H9 (cell line): Measurements from ENCODE around the gene SYNE3. TPM values are rescaled to one million over a fixed set of nuclear protein-coding genes. Genes with fewer than 3 reads are reported as not detected.
"Not testable (repeated sequence)": the region's sequence is repeated elsewhere in the genome, so short reads cannot be mapped to it uniquely, and the experiment has no call there.

Experiments used
- DNase-seq: peaks from one replicate; pipeline ENCODE4 v3.0.0-alpha.2; 2017
- H2AFZ ChIP-seq: one replicate; pipeline ENCODE4 v1.6.1; 2013; ENCODE audit warnings: mild to moderate bottlenecking, low read length, control low read depth, moderate library complexity
- H2AK5ac ChIP-seq: 2 replicates; pipeline ENCODE4 v1.6.1; 2013; ENCODE audit warnings: low read length, control low read depth, mixed read lengths; ENCODE audit not compliant: insufficient read length
- H2BK120ac ChIP-seq: one replicate; pipeline ENCODE4 v1.6.1; 2013; ENCODE audit warnings: low read depth, mild to moderate bottlenecking, low read length, control low read depth, inconsistent platforms; ENCODE audit not compliant: poor library complexity, severe bottlenecking
- H2BK12ac ChIP-seq: 2 replicates; pipeline ENCODE4 v1.6.1; 2013; ENCODE audit warnings: low read length, control low read depth, mixed read lengths, low read depth; ENCODE audit not compliant: insufficient read length
- H2BK15ac ChIP-seq: 2 replicates; pipeline ENCODE4 v1.6.1; 2013; ENCODE audit warnings: low read depth, low read length, control low read depth
- H2BK20ac ChIP-seq: one replicate; pipeline ENCODE4 v1.6.1; 2013; ENCODE audit warnings: low read depth, mild to moderate bottlenecking, low read length, control low read depth, inconsistent platforms; ENCODE audit not compliant: poor library complexity, severe bottlenecking
- H2BK5ac ChIP-seq: 2 replicates; pipeline ENCODE4 v1.6.1; 2013; ENCODE audit warnings: low read length, control low read depth, mixed read lengths; ENCODE audit not compliant: insufficient read length
- H3K14ac ChIP-seq: 2 replicates; pipeline ENCODE4 v1.6.1; 2013; ENCODE audit warnings: low read length, control low read depth; ENCODE audit not compliant: insufficient read depth
- H3K18ac ChIP-seq: 2 replicates; pipeline ENCODE4 v1.6.1; 2013; ENCODE audit warnings: low read depth, mild to moderate bottlenecking, mixed read lengths, low read length, control low read depth; ENCODE audit not compliant: insufficient read length
- H3K23ac ChIP-seq: 2 replicates; pipeline ENCODE4 v1.6.1; 2013; ENCODE audit warnings: low read length, control low read depth, mixed read lengths, low read depth; ENCODE audit not compliant: insufficient read length
- H3K23me2 ChIP-seq: 2 replicates; pipeline ENCODE4 v1.6.1; 2013; ENCODE audit warnings: low read depth, mild to moderate bottlenecking, mixed read lengths, low read length, control low read depth; ENCODE audit not compliant: insufficient read length, poor library complexity, severe bottlenecking
- H3K27ac ChIP-seq: 2 replicates; pipeline ENCODE4 v1.5.1; 2013; ENCODE audit warnings: low read length, control low read depth, mixed read lengths, low read depth; ENCODE audit not compliant: insufficient read length
- H3K27me3 ChIP-seq: 2 replicates; pipeline ENCODE4 v1.6.1; 2013; ENCODE audit warnings: low read length, control low read depth, inconsistent platforms; ENCODE audit not compliant: insufficient read depth
- H3K4ac ChIP-seq: 2 replicates; pipeline ENCODE4 v1.6.1; 2013; ENCODE audit warnings: low read depth, mild to moderate bottlenecking, control low read depth, inconsistent platforms, low read length, moderate library complexity
- H3K4me1 ChIP-seq: 2 replicates; pipeline ENCODE4 v1.6.1; 2013; ENCODE audit warnings: low read length, control low read depth, inconsistent platforms; ENCODE audit not compliant: insufficient read depth
- H3K4me2 ChIP-seq: 2 replicates; pipeline ENCODE4 v1.6.1; 2013; ENCODE audit warnings: low read length, control low read depth, mixed read lengths; ENCODE audit not compliant: insufficient read length, insufficient read depth
- H3K56ac ChIP-seq: 2 replicates; pipeline ENCODE4 v1.6.1; 2013; ENCODE audit warnings: low read depth, mild to moderate bottlenecking, mixed read lengths, low read length, control low read depth; ENCODE audit not compliant: insufficient read length
- H3K79me1 ChIP-seq: 2 replicates; pipeline ENCODE4 v1.6.1; 2013; ENCODE audit warnings: low read depth, mild to moderate bottlenecking, moderate library complexity, low read length, control low read depth, inconsistent platforms; ENCODE audit not compliant: insufficient read depth, poor library complexity, severe bottlenecking
- H3K79me2 ChIP-seq: 2 replicates; pipeline ENCODE4 v1.6.1; 2013; ENCODE audit warnings: low read length, control low read depth, inconsistent platforms; ENCODE audit not compliant: insufficient read depth
- H3K9ac ChIP-seq: 2 replicates; pipeline ENCODE4 v1.6.1; 2013; ENCODE audit warnings: low read length, control low read depth, mixed read lengths; ENCODE audit not compliant: insufficient read length; ENCODE audit errors: extremely low read depth
- H3K9me3 ChIP-seq: one replicate; pipeline ENCODE4 v1.6.1; 2013; ENCODE audit warnings: low read depth, low read length, inconsistent platforms; ENCODE audit not compliant: control insufficient read depth
- H3T11ph ChIP-seq: one replicate; pipeline ENCODE4 v1.6.1; 2013; ENCODE audit warnings: mild to moderate bottlenecking, low read length, control low read depth, inconsistent platforms
- H4K20me1 ChIP-seq: one replicate; pipeline ENCODE4 v1.6.1; 2013; ENCODE audit not compliant: control insufficient read depth, insufficient read length, insufficient read depth
- H4K5ac ChIP-seq: 2 replicates; pipeline ENCODE4 v1.6.1; 2013; ENCODE audit warnings: low read depth, mild to moderate bottlenecking, mixed read lengths, low read length, control low read depth; ENCODE audit not compliant: insufficient read length
- H4K8ac ChIP-seq: replicated peaks from 2 replicates; pipeline ENCODE4 v1.6.1; 2013; ENCODE audit warnings: low read length, control low read depth, mixed read lengths, low read depth; ENCODE audit not compliant: insufficient read length
- H4K91ac ChIP-seq: 2 replicates; pipeline ENCODE4 v1.6.1; 2013; ENCODE audit warnings: low read depth, mild to moderate bottlenecking, moderate library complexity, mixed read lengths, low read length, control low read depth; ENCODE audit not compliant: insufficient read length
- H3K27ac Mint-ChIP-seq, 3 experiments: 2 replicates in 2 of 3; 3 replicates in 1 of 3; pipeline ENCODE4 v1.8.0; 2020 to 2021; ENCODE audit warnings: mixed read lengths in 3 of 3, mild to moderate bottlenecking in 1 of 3, moderate library complexity in 1 of 3
- H3K27me3 Mint-ChIP-seq: 2 replicates; pipeline ENCODE4 v1.8.0; 2021; ENCODE audit warnings: low read depth, mild to moderate bottlenecking, moderate library complexity, mixed read lengths
- H3K36me3 Mint-ChIP-seq, 3 experiments: 2 replicates in 2 of 3; 3 replicates in 1 of 3; pipeline ENCODE4 v1.8.0; 2020 to 2021; ENCODE audit warnings: low read depth in 3 of 3, mixed read lengths in 3 of 3; ENCODE audit not compliant: insufficient read depth in 1 of 3
- H3K4me1 Mint-ChIP-seq, 2 experiments: 2 replicates each; pipeline ENCODE4 v1.8.0; 2020; ENCODE audit warnings: mixed read lengths in 2 of 2
- H3K4me3 Mint-ChIP-seq, 2 experiments: 2 replicates in 1 of 2; 3 replicates in 1 of 2; pipeline ENCODE4 v1.8.0; 2020 to 2021; ENCODE audit warnings: mild to moderate bottlenecking in 2 of 2, mixed read lengths in 2 of 2, moderate library complexity in 1 of 2
- H3K9me3 Mint-ChIP-seq, 2 experiments: 2 replicates in 1 of 2; 3 replicates in 1 of 2; pipeline ENCODE4 v1.8.0; 2020; ENCODE audit warnings: mild to moderate bottlenecking in 2 of 2, mixed read lengths in 2 of 2, moderate library complexity in 1 of 2
- CTCF ChIP-seq: fragments of 200-600 bp; sonication (generic); conservative IDR thresholded peaks from 3 replicates; pipeline ENCODE4 v1.8.0; 2021; ENCODE audit warnings: antibody characterized with exemption, mild to moderate bottlenecking
- WGBS: extraction: QIAGEN DNeasy Blood & Tissue Kit; methylation state at CpG from one replicate; pipeline ENCODE4 v1.1.7; 2013; ENCODE audit warnings: missing lambda C conversion rate, low lambda C conversion rate, mixed read lengths; ENCODE audit not compliant: insufficient read length; ENCODE audit errors: extremely low coverage; 5-methylcytosine and 5-hydroxymethylcytosine counted together
- total RNA-seq: library from RNA; stranded (reverse); gene quantifications from 2 replicates; pipeline ENCODE4 v1.2.1, GENCODE V29; 2021

SYNE3 gene
- total RNA-seq, 1 experiment from 2014 or later = 0.11 TPM

GRCh38 chr14:95510804-95511203 is 5.6 kb downstream of the SYNE3 start:
- Histone ChIP-seq H2BK12ac (no peak overlapping the region), H2BK20ac (no peak overlapping the region), H3K56ac (no peak overlapping the region), H2BK5ac (no peak overlapping the region), H3K9me3 (no peaks in the 10 kb centered on the region), H3K4me1 (no peaks in the 10 kb centered on the region), H3K14ac (no peak overlapping the region), H3K27ac (no peak overlapping the region), H4K5ac (no peak overlapping the region), H3K18ac (no peak overlapping the region), H3T11ph (no peak overlapping the region), H4K20me1 (no peaks in the 10 kb centered on the region), H3K9ac (no peak overlapping the region), H3K27me3 (peaks cover 6% of the 10 kb centered on the region), H4K8ac (no peak overlapping the region), H2AK5ac (no peak overlapping the region), H3K23me2 (no peaks in the 10 kb centered on the region), H3K79me2 (no peaks in the 10 kb centered on the region), H3K4me2 (no peak overlapping the region), H3K23ac (no peak overlapping the region), H2BK120ac (no peak overlapping the region), H3K4ac (no peak overlapping the region), H2BK15ac (no peak overlapping the region), H2AFZ (no peak overlapping the region), H3K79me1 (no peaks in the 10 kb centered on the region), H4K91ac (no peak overlapping the region)
- DNase-seq = no peak
- peaks cover 25% of the 10 kb centered on the region for H3K27me3 Mint-ChIP-seq
- no peak overlapping the region for H3K27ac Mint-ChIP-seq
- no peaks in the 10 kb centered on the region for H3K9me3 Mint-ChIP-seq
- H3K36me3 Mint-ChIP-seq = no peaks in the 10 kb centered on the region
- no peak for TF ChIP-seq CTCF
- WGBS = no CpG with 5 or more reads among the region's 5 CpGs
- H3K4me1 Mint-ChIP-seq = peaks cover 6 to 8% of the 10 kb centered on the region in 2 experiments
- no peak overlapping the region for H3K4me3 Mint-ChIP-seq

GRCh38 chr14:95510344-95510743 is 6.1 kb downstream of the SYNE3 start:
- not testable (repeated sequence) for H2AK5ac ChIP-seq, H3K9me3 ChIP-seq, H4K20me1 ChIP-seq, H3K9ac ChIP-seq, H4K5ac ChIP-seq, H3K23me2 ChIP-seq, H3K4me2 ChIP-seq, H3K27ac Mint-ChIP-seq, H2AFZ ChIP-seq, H3K23ac ChIP-seq, H2BK12ac ChIP-seq, H3K14ac ChIP-seq, H2BK20ac ChIP-seq, H4K91ac ChIP-seq, H3K56ac ChIP-seq, H3K36me3 Mint-ChIP-seq, H3K79me2 ChIP-seq, H2BK15ac ChIP-seq, H3K4ac ChIP-seq, DNase-seq, H3K18ac ChIP-seq, H3K27me3 ChIP-seq, H3K79me1 ChIP-seq, H3K27ac ChIP-seq, H3K4me1 Mint-ChIP-seq, H2BK5ac ChIP-seq, H3K4me1 ChIP-seq, H3K4me3 Mint-ChIP-seq, H4K8ac ChIP-seq, H2BK120ac ChIP-seq, H3K9me3 Mint-ChIP-seq, H3T11ph ChIP-seq
- WGBS = no CpG with 5 or more reads among the region's 9 CpGs
- H3K27me3 Mint-ChIP-seq = peaks cover 22% of the 10 kb centered on the region
